ENCODE measurements around the gene SPTBN1.

Gene SPTBN1

GRCh38 chr2:54564439-54564838 lies 108.3 kb downstream of the SPTBN1 start:
- no peak overlapping the region for H3K27ac ChIP-seq

GRCh38 chr2:54565551-54565950 lies 109.4 kb downstream of the SPTBN1 start:
- Histone ChIP-seq H3K36me3 (ENCODE audit: insufficient read depth, low read length) (no peaks in the 10 kb centered on the region), H3K27ac (no peak overlapping the region), H3K4me3 (no peak overlapping the region), H3K9ac (ENCODE audit: insufficient read length) (no peak overlapping the region), H3K9me3 (ENCODE audit: low read depth, low read length) (no peaks in the 10 kb centered on the region)
- no peak for DNase-seq (ENCODE audit: low read depth, low spot score)
- TF ChIP-seq FOXP2 (optimal IDR thresholded peaks at IDR 0.05; ENCODE audit: control extremely low read depth, extremely low read length, insufficient read depth) (no peak), POLR2AphosphoS5 (IDR thresholded peaks at IDR 0.05; ENCODE audit: borderline replicate concordance, low read depth, low read length) (no peak), EZH2 (IDR thresholded peaks at IDR 0.05) (no peak)

More at GRCh38 chr2:54564439-54564838, 108.3 kb downstream of the SPTBN1 start:
- DNase-seq (ENCODE audit: low read depth, low spot score), result no peak
- Histone ChIP-seq H3K4me3 (no peak overlapping the region), H3K9ac (ENCODE audit: insufficient read length) (no peak overlapping the region), H3K9me3 (ENCODE audit: low read depth, low read length) (no peaks in the 10 kb centered on the region), H3K36me3 (ENCODE audit: insufficient read depth, low read length) (no peaks in the 10 kb centered on the region)
- TF ChIP-seq POLR2AphosphoS5 (IDR thresholded peaks at IDR 0.05; ENCODE audit: borderline replicate concordance, low read depth, low read length) (no peak), EZH2 (IDR thresholded peaks at IDR 0.05) (no peak), FOXP2 (optimal IDR thresholded peaks at IDR 0.05; ENCODE audit: control extremely low read depth, extremely low read length, insufficient read depth) (no peak)

- H3K27ac ChIP-seq, result no peak overlapping the region
- TF ChIP-seq EZH2 (IDR thresholded peaks at IDR 0.05), result no peak
- no peak for TF ChIP-seq FOXP2 (optimal IDR thresholded peaks at IDR 0.05; ENCODE audit: control extremely low read depth, extremely low read length, insufficient read depth)
- no peak for TF ChIP-seq POLR2AphosphoS5 (IDR thresholded peaks at IDR 0.05; ENCODE audit: borderline replicate concordance, low read depth, low read length)
- DNase-seq (ENCODE audit: low read depth, low spot score), result no peak
- no peaks in the 10 kb centered on the region for H3K9me3 ChIP-seq (ENCODE audit: low read depth, low read length)
- no peaks in the 10 kb centered on the region for H3K36me3 ChIP-seq (ENCODE audit: insufficient read depth, low read length)
- H3K4me3 ChIP-seq, result no peak overlapping the region
- H3K9ac ChIP-seq (ENCODE audit: insufficient read length), result no peak overlapping the region
These were observed 110.8 kb downstream of the SPTBN1 start for GRCh38 chr2:54566896-54567295.

GRCh38 chr2:54568876-54569321 lies 112.8 kb downstream of the SPTBN1 start:
- no peak for DNase-seq (ENCODE audit: low read depth, low spot score)
- TF ChIP-seq EZH2 (IDR thresholded peaks at IDR 0.05), result no peak
- no peak for TF ChIP-seq FOXP2 (optimal IDR thresholded peaks at IDR 0.05; ENCODE audit: control extremely low read depth, extremely low read length, insufficient read depth)
- TF ChIP-seq POLR2AphosphoS5 (IDR thresholded peaks at IDR 0.05; ENCODE audit: borderline replicate concordance, low read depth, low read length), result no peak
- Histone ChIP-seq H3K27ac (peak overlapping the region; percentile 79), H3K9ac (ENCODE audit: insufficient read length) (no peak overlapping the region), H3K36me3 (ENCODE audit: insufficient read depth, low read length) (no peaks in the 10 kb centered on the region), H3K9me3 (ENCODE audit: low read depth, low read length) (no peaks in the 10 kb centered on the region), H3K4me3 (no peak overlapping the region)

GRCh38 chr2:54569745-54570301 lies 113.7 kb downstream of the SPTBN1 start:
- TF ChIP-seq FOXP2 (optimal IDR thresholded peaks at IDR 0.05; ENCODE audit: control extremely low read depth, extremely low read length, insufficient read depth), result no peak
- no peaks in the 10 kb centered on the region for H3K36me3 ChIP-seq (ENCODE audit: insufficient read depth, low read length)
- no peak for DNase-seq (ENCODE audit: low read depth, low spot score)
- H3K4me3 ChIP-seq, result peak overlapping the region; percentile 65
- peak overlapping the region; percentile 79 for H3K27ac ChIP-seq
- no peaks in the 10 kb centered on the region for H3K9me3 ChIP-seq (ENCODE audit: low read depth, low read length)
- H3K9ac ChIP-seq (ENCODE audit: insufficient read length), result no peak overlapping the region

- no peak for TF ChIP-seq FOXP2 (optimal IDR thresholded peaks at IDR 0.05; ENCODE audit: control extremely low read depth, extremely low read length, insufficient read depth)
- TF ChIP-seq EZH2 (IDR thresholded peaks at IDR 0.05), result no peak
- no peak for TF ChIP-seq POLR2AphosphoS5 (IDR thresholded peaks at IDR 0.05; ENCODE audit: borderline replicate concordance, low read depth, low read length)
- Histone ChIP-seq H3K9ac (ENCODE audit: insufficient read length) (peak overlapping the region; percentile 12), H3K27ac (peak overlapping the region; percentile 79), H3K4me3 (peak overlapping the region; percentile 65), H3K9me3 (ENCODE audit: low read depth, low read length) (no peaks in the 10 kb centered on the region), H3K36me3 (ENCODE audit: insufficient read depth, low read length) (no peaks in the 10 kb centered on the region)
- DNase-seq (ENCODE audit: low read depth, low spot score), result no peak
These were observed 114.3 kb downstream of the SPTBN1 start for GRCh38 chr2:54570321-54570855.

- peak overlapping the region; percentile 12 for H3K9ac ChIP-seq (ENCODE audit: insufficient read length)
- DNase-seq (ENCODE audit: low read depth, low spot score), result no peak
- TF ChIP-seq EZH2 (IDR thresholded peaks at IDR 0.05), result no peak
- TF ChIP-seq FOXP2 (optimal IDR thresholded peaks at IDR 0.05; ENCODE audit: control extremely low read depth, extremely low read length, insufficient read depth), result no peak
- no peak for TF ChIP-seq POLR2AphosphoS5 (IDR thresholded peaks at IDR 0.05; ENCODE audit: borderline replicate concordance, low read depth, low read length)
- H3K27ac ChIP-seq, result peak overlapping the region; percentile 79
- H3K9me3 ChIP-seq (ENCODE audit: low read depth, low read length), result no peaks in the 10 kb centered on the region
- H3K4me3 ChIP-seq, result peak overlapping the region; percentile 65
- H3K36me3 ChIP-seq (ENCODE audit: insufficient read depth, low read length), result no peaks in the 10 kb centered on the region
These were observed 115.0 kb downstream of the SPTBN1 start for GRCh38 chr2:54570925-54571694.

- Histone ChIP-seq H3K9me3 (ENCODE audit: low read depth, low read length) (no peaks in the 10 kb centered on the region), H3K27ac (peak overlapping the region; percentile 79), H3K4me3 (peak overlapping the region; percentile 65), H3K9ac (ENCODE audit: insufficient read length) (peak overlapping the region; percentile 32), H3K36me3 (ENCODE audit: insufficient read depth, low read length) (no peaks in the 10 kb centered on the region)
- DNase-seq (ENCODE audit: low read depth, low spot score), result no peak
- TF ChIP-seq EZH2 (IDR thresholded peaks at IDR 0.05) (no peak), FOXP2 (optimal IDR thresholded peaks at IDR 0.05; ENCODE audit: control extremely low read depth, extremely low read length, insufficient read depth) (no peak), POLR2AphosphoS5 (IDR thresholded peaks at IDR 0.05; ENCODE audit: borderline replicate concordance, low read depth, low read length) (no peak)
These were observed 116.1 kb downstream of the SPTBN1 start for GRCh38 chr2:54572262-54572635.
